ENCODE measurements around the gene GRAMD1B. TPM values are rescaled to one million over a fixed set of nuclear protein-coding genes. Genes with fewer than 3 reads are reported as not detected.

GRAMD1B gene
- total and polyA plus RNA-seq, 2 donors (not counting 1 experiment from before 2014, with no cell fraction given) = 0.83 to 1.5 TPM

- Histone ChIP-seq H3K79me2 (ENCODE audit: control insufficient read depth, insufficient read depth, low read length) (no peaks in the 10 kb centered on the region), H3K27ac (ENCODE audit: insufficient read depth, low read length) (no peak overlapping the region), H3K4me2 (ENCODE audit: extremely low read depth, insufficient read depth, low read length) (no peak overlapping the region), H3K9me3 (ENCODE audit: control insufficient read depth, insufficient read depth, low read depth, low read length) (no peaks in the 10 kb centered on the region), H3K4me1 (ENCODE audit: control insufficient read depth, extremely low read depth, insufficient read depth, low read length) (no peaks in the 10 kb centered on the region), H4K20me1 (ENCODE audit: control insufficient read depth, extremely low read depth, insufficient read depth, low read length) (no peaks in the 10 kb centered on the region), H3K36me3 (ENCODE audit: control insufficient read depth, insufficient read depth, low read length) (no peaks in the 10 kb centered on the region), H3K4me3 (replicated peaks in 1 of 4; ENCODE audit: control extremely low read depth in 1 of 4, insufficient read depth in 1 of 4, low read depth in 3 of 4, low read length in 4 of 4) (no peak overlapping the region), H3K9ac (ENCODE audit: insufficient read depth, low read length) (no peak overlapping the region), H2AFZ (ENCODE audit: low read length) (no peak overlapping the region), H3K27me3 (ENCODE audit: control insufficient read depth, insufficient read depth, low read length) (no peaks in the 10 kb centered on the region)
- TF ChIP-seq CTCF (conservative IDR thresholded peaks at IDR 0.05 in 1 of 2, IDR thresholded peaks at IDR 0.05 in 1 of 2; ENCODE audit: low read depth in 1 of 2, low read length in 2 of 2) (no peak), EZH2 (IDR thresholded peaks at IDR 0.05; ENCODE audit: low read length, missing control alignments) (no peak)
- DNase-seq (ENCODE audit: low read depth in 2 of 2) = no peak
Measured at GRCh38 chr11:123665306-123665705, 235.2 kb downstream of the GRAMD1B start.

GRCh38 chr11:123670081-123670480, 240.0 kb downstream of the GRAMD1B start:
- Histone ChIP-seq H4K20me1 (ENCODE audit: control insufficient read depth, extremely low read depth, insufficient read depth, low read length) (no peaks in the 10 kb centered on the region), H3K36me3 (ENCODE audit: control insufficient read depth, insufficient read depth, low read length) (no peaks in the 10 kb centered on the region), H3K27me3 (ENCODE audit: control insufficient read depth, insufficient read depth, low read length) (no peaks in the 10 kb centered on the region), H3K4me2 (ENCODE audit: extremely low read depth, insufficient read depth, low read length) (no peak overlapping the region), H2AFZ (ENCODE audit: low read length) (no peak overlapping the region), H3K9me3 (ENCODE audit: control insufficient read depth, insufficient read depth, low read depth, low read length) (no peaks in the 10 kb centered on the region), H3K27ac (ENCODE audit: insufficient read depth, low read length) (no peak overlapping the region), H3K4me1 (ENCODE audit: control insufficient read depth, extremely low read depth, insufficient read depth, low read length) (no peaks in the 10 kb centered on the region), H3K9ac (ENCODE audit: insufficient read depth, low read length) (no peak overlapping the region), H3K4me3 (replicated peaks in 1 of 4; ENCODE audit: control extremely low read depth in 1 of 4, insufficient read depth in 1 of 4, low read depth in 3 of 4, low read length in 4 of 4) (no peak overlapping the region), H3K79me2 (ENCODE audit: control insufficient read depth, insufficient read depth, low read length) (no peaks in the 10 kb centered on the region)
- DNase-seq (ENCODE audit: low read depth in 2 of 2) = no peak
- no peak for TF ChIP-seq EZH2 (IDR thresholded peaks at IDR 0.05; ENCODE audit: low read length, missing control alignments)
- TF ChIP-seq CTCF (conservative IDR thresholded peaks at IDR 0.05 in 1 of 2, IDR thresholded peaks at IDR 0.05 in 1 of 2; ENCODE audit: low read depth in 1 of 2, low read length in 2 of 2) = no peak

GRCh38 chr11:123671534-123671933, 241.5 kb downstream of the GRAMD1B start:
- no peak overlapping the region for H3K27ac ChIP-seq (ENCODE audit: insufficient read depth, low read length)
- H3K79me2 ChIP-seq (ENCODE audit: control insufficient read depth, insufficient read depth, low read length) = no peaks in the 10 kb centered on the region
- no peak overlapping the region for H3K4me2 ChIP-seq (ENCODE audit: extremely low read depth, insufficient read depth, low read length)
- H3K9me3 ChIP-seq (ENCODE audit: control insufficient read depth, insufficient read depth, low read depth, low read length) = no peaks in the 10 kb centered on the region
- no peaks in the 10 kb centered on the region for H3K4me1 ChIP-seq (ENCODE audit: control insufficient read depth, extremely low read depth, insufficient read depth, low read length)
- H3K27me3 ChIP-seq (ENCODE audit: control insufficient read depth, insufficient read depth, low read length) = no peaks in the 10 kb centered on the region
- DNase-seq (ENCODE audit: low read depth in 2 of 2) = no peak
- H3K9ac ChIP-seq (ENCODE audit: insufficient read depth, low read length) = no peak overlapping the region
- H3K36me3 ChIP-seq (ENCODE audit: control insufficient read depth, insufficient read depth, low read length) = no peaks in the 10 kb centered on the region
- H3K4me3 ChIP-seq (replicated peaks in 1 of 4; ENCODE audit: control extremely low read depth in 1 of 4, insufficient read depth in 1 of 4, low read depth in 3 of 4, low read length in 4 of 4) = no peak overlapping the region
- TF ChIP-seq CTCF (conservative IDR thresholded peaks at IDR 0.05 in 1 of 2, IDR thresholded peaks at IDR 0.05 in 1 of 2; ENCODE audit: low read depth in 1 of 2, low read length in 2 of 2) (no peak), EZH2 (IDR thresholded peaks at IDR 0.05; ENCODE audit: low read length, missing control alignments) (no peak)
- H2AFZ ChIP-seq (ENCODE audit: low read length) = no peak overlapping the region
- no peaks in the 10 kb centered on the region for H4K20me1 ChIP-seq (ENCODE audit: control insufficient read depth, extremely low read depth, insufficient read depth, low read length)

All from fibroblast of lung (primary cell).